DND-41 (cell line): ENCODE data around the gene MMEL1.

ENCODE experiments used
- ATAC-seq: fragments of 200-7000 bp; cut with Tn5 transposase; 3 replicates; pipeline ENCODE4 v1.9.1; 2021; ENCODE audit warnings: low read depth; ENCODE audit not compliant: insufficient read depth
- DNase-seq: peaks from one replicate; pipeline ENCODE4 v3.0.0-alpha.2; 2020
- H2AFZ ChIP-seq: 2 replicates; pipeline ENCODE4 v1.6.0; 2012; ENCODE audit warnings: low read depth, low read length
- H3K27ac ChIP-seq: 2 replicates; pipeline ENCODE4 v1.5.1; 2012; ENCODE audit warnings: low read length, inconsistent platforms
- H3K27me3 ChIP-seq: fragments of 200-600 bp; sonication (generic); 2 replicates; pipeline ENCODE4 v1.6.0; 2012; ENCODE audit warnings: low read length, mild to moderate bottlenecking, inconsistent platforms; ENCODE audit not compliant: insufficient read depth, poor library complexity
- H3K36me3 ChIP-seq: 2 replicates; pipeline ENCODE4 v1.5.1; 2012; ENCODE audit warnings: low read length, inconsistent platforms; ENCODE audit not compliant: insufficient read depth
- H3K4me1 ChIP-seq: 2 replicates; pipeline ENCODE4 v1.5.1; 2012; ENCODE audit warnings: mild to moderate bottlenecking, low read length; ENCODE audit not compliant: insufficient read depth
- H3K4me2 ChIP-seq: 2 replicates; pipeline ENCODE4 v1.6.0; 2012; ENCODE audit warnings: mild to moderate bottlenecking, moderate library complexity, low read length, inconsistent platforms; ENCODE audit not compliant: insufficient read depth
- H3K4me3 ChIP-seq, 2 experiments: fragments of 200-600 bp in 1 of 2; shearing (Covaris generic) in 1 of 2; 2 replicates each; pipeline ENCODE4 v1.5.1; 2012 to 2016; ENCODE audit warnings: inconsistent platforms in 2 of 2, low read length in 2 of 2, mild to moderate bottlenecking in 2 of 2, low read depth in 1 of 2, moderate library complexity in 1 of 2
- H3K79me2 ChIP-seq: 2 replicates; pipeline ENCODE4 v1.6.0; 2012; ENCODE audit warnings: low read length, inconsistent platforms; ENCODE audit not compliant: insufficient read depth
- H3K9ac ChIP-seq: 2 replicates; pipeline ENCODE4 v1.6.0; 2012; ENCODE audit warnings: low read depth, mild to moderate bottlenecking, inconsistent platforms, low read length, moderate library complexity
- H3K9me3 ChIP-seq: 2 replicates; pipeline ENCODE4 v1.5.1; 2012; ENCODE audit warnings: low read length, moderate library complexity, mild to moderate bottlenecking, inconsistent platforms; ENCODE audit not compliant: insufficient read depth, severe bottlenecking
- H4K20me1 ChIP-seq: 2 replicates; pipeline ENCODE4 v1.6.0; 2012; ENCODE audit warnings: low read length; ENCODE audit not compliant: insufficient read depth
- EZH2 ChIP-seq: IDR thresholded peaks from 3 replicates; pipeline ENCODE4 v1.6.1; 2012; ENCODE audit warnings: borderline replicate concordance, low read depth, mild to moderate bottlenecking, moderate library complexity, low read length, inconsistent platforms; ENCODE audit not compliant: severe bottlenecking
- TF ChIP-seq, protein P1 (sequence below): IDR thresholded peaks from 2 replicates; pipeline ENCODE4 v1.5.1; 2012; ENCODE audit warnings: borderline replicate concordance, low read length, moderate library complexity, mild to moderate bottlenecking; ENCODE audit not compliant: poor library complexity, severe bottlenecking; ENCODE audit errors: extremely low read depth

MMEL1 gene

DNA sequence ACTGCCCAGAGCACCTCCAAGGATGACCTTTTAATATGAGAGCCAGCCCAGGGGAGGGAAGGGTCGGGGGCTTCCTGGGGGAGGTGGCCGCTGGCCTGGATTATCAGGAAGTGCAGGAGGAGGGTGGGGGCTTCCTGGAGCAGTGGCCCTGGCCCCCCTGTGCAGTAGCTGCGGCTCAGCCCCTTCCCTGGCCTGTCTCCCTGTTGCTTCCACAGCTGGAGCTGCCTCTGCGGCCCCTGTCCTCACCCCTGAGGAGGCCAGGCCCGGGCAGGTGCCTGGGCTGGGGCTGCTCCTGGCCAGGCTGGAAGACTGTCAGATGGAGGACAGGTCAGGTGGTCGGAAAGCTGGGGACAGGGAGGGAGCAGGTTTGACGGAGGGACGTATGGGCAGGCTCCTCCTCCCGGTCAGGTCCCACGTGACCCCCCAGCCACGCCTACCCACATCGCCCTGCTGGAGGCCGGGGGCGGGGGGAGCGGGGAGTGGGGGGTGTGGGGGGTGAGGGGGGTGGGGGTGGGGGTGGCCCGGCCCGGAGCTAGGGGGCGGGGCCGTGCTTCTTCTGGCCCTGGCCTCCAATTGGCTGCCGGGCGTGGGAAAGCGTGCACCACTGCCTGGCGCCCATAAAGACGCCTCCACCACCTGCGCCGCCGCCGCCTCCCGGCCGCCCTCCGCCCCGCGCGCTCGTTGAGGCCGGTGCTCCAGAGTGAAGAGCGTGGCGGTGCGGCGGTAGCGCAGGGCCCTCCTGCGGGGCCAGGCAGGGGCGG, 86.9 kb downstream of the MMEL1 start:
- peak overlapping the region; percentile 71 for H3K9ac ChIP-seq

DNA sequence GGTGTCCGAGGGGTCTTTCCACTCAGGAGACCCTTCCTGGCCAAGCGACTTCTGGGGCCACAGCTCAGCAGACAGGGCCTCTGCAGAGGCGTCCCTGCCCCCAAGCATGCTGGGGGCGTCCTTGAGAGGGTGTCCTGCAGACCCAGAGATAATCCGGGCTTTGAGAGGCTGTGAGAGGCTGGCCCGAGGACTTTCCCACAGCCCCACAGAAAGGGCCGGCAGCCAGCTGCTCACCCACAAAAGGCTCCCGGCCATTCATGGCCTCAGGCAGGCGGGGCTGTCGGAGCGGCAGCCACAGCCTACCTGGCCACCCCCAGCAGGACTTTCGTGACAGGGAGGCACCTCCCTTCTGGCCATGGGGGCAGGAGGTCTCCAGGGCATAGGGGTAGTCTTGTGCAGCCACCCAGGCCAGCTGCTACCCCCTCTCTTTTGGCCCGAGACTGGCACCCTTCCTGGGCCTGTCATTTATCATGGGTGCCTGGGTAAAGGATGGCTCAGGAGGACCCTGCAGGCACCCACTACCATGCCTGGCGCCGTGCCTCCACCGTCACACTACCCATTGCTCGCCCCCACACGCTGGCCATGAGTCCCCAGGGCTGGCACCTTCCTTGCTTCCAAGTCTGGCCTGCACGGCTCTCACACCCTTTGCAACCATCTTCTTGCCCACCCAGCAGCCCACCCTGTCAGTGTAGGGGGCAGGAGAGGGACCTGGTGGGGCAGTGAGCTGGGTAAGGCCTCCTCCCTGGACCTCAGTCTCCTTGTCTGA, 87.8 kb downstream of the MMEL1 start:
- Histone ChIP-seq H3K4me1 (peaks cover 59% of the 10 kb centered on the region), H4K20me1 (peaks cover 26% of the 10 kb centered on the region), H3K4me3 (no peak overlapping the region), H2AFZ (no peak overlapping the region), H3K9ac (no peak overlapping the region; the same call in 1 of the 2 replicates), H3K9me3 (no peaks in the 10 kb centered on the region), H3K79me2 (peaks cover 6% of the 10 kb centered on the region; the same call in 1 of the 2 replicates), H3K27ac (0 out of 2 replicates have a peak overlapping the region, but pooled peaks have one; percentile 36), H3K4me2 (no peak overlapping the region), H3K36me3 (no peaks in the 10 kb centered on the region), H3K27me3 (no peaks in the 10 kb centered on the region)
- DNase-seq (no peak), ATAC-seq (no peak)
- TF ChIP-seq, protein P1, sequence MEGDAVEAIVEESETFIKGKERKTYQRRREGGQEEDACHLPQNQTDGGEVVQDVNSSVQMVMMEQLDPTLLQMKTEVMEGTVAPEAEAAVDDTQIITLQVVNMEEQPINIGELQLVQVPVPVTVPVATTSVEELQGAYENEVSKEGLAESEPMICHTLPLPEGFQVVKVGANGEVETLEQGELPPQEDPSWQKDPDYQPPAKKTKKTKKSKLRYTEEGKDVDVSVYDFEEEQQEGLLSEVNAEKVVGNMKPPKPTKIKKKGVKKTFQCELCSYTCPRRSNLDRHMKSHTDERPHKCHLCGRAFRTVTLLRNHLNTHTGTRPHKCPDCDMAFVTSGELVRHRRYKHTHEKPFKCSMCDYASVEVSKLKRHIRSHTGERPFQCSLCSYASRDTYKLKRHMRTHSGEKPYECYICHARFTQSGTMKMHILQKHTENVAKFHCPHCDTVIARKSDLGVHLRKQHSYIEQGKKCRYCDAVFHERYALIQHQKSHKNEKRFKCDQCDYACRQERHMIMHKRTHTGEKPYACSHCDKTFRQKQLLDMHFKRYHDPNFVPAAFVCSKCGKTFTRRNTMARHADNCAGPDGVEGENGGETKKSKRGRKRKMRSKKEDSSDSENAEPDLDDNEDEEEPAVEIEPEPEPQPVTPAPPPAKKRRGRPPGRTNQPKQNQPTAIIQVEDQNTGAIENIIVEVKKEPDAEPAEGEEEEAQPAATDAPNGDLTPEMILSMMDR, result no peak
- TF ChIP-seq EZH2, result no peak

More for the DNA sequence above, 86.9 kb downstream of the MMEL1 start:
- Histone ChIP-seq H3K36me3 (no peaks in the 10 kb centered on the region), H2AFZ (peak overlapping the region; percentile 60), H3K79me2 (peaks cover 6% of the 10 kb centered on the region; the same call in 1 of the 2 replicates), H3K9me3 (no peaks in the 10 kb centered on the region), H3K27me3 (no peaks in the 10 kb centered on the region), H4K20me1 (peaks cover 21% of the 10 kb centered on the region), H3K4me3 (peak overlapping the region; percentile 41 to 64; a peak in 3 of 4 replicates), H3K27ac (peak overlapping the region; percentile 94), H3K4me2 (peak overlapping the region; percentile 80), H3K4me1 (peaks cover 51% of the 10 kb centered on the region)
- TF ChIP-seq, protein P1, result no peak
- TF ChIP-seq EZH2, result no peak
- peak; percentile 67 for ATAC-seq
- peak; percentile 92 for DNase-seq

DNA sequence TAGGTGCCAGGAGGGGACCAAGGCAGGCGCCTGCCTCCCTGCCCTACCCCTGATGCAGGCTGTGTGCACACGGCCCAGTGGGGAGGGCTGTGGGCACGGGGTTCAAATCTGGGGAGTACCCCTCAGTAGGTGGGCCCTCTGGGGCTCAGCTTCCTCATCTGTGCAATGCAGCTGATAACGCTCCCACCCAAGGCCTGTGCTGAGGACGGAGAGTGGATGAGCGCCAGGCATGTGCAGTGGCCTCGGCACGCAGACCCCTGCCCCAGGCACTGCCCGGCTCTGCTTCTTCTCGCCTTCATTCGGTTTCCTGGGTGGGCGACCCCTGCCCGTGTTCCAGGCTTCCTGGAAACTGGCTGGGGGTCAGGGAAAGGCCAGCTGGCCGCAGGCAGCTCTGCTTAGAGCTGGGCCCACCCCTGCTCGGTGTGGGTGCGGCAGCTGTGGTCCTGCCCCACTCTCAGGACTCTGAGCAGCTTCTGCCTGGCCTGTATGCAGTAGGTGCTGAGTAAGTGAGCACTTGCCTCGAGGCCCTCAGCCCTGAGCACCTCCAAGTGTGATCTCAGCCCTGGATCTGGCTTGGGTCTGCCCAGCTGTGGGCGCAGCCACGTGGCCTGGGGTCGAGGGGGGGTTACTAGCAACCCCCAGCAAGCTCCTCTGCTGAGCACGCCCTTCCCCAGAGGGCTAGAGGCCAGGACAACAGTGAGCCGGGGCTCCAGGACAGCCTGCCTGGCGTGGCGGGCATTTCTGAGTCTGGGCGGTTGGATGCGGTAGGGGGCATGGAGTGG, 88.5 kb downstream of the MMEL1 start:
- H2AFZ ChIP-seq, result no peak overlapping the region
- ATAC-seq (no peak), DNase-seq (no peak)
- H3K9me3 ChIP-seq, result no peaks in the 10 kb centered on the region
- H4K20me1 ChIP-seq, result peaks cover 33% of the 10 kb centered on the region
- H3K4me2 ChIP-seq, result no peak overlapping the region
- no peak overlapping the region for H3K27ac ChIP-seq
- H3K4me1 ChIP-seq, result peaks cover 64% of the 10 kb centered on the region
- peaks cover 6% of the 10 kb centered on the region; the same call in 1 of the 2 replicates for H3K79me2 ChIP-seq
- TF ChIP-seq, protein P1, result no peak
- no peak for TF ChIP-seq EZH2
- no peak overlapping the region for H3K4me3 ChIP-seq
- H3K36me3 ChIP-seq, result no peaks in the 10 kb centered on the region
- H3K27me3 ChIP-seq, result no peaks in the 10 kb centered on the region
- no peak overlapping the region for H3K9ac ChIP-seq
